Panc1 (cell line): ENCODE results near the gene IL1RAPL1.

ENCODE experiments used
- CTCF ChIP-seq: fragments of 450-650 bp; IDR thresholded peaks from 2 replicates; pipeline ENCODE4 v1.5.1; 2017; ENCODE audit warnings: mild to moderate bottlenecking
- POLR2AphosphoS5 ChIP-seq: IDR thresholded peaks from 2 replicates; pipeline ENCODE4 v1.6.1; 2012; ENCODE audit warnings: mild to moderate bottlenecking, low read depth, low read length, moderate library complexity
- SIN3A ChIP-seq: IDR thresholded peaks from 2 replicates; pipeline ENCODE4 v1.6.1; 2012; ENCODE audit warnings: low read depth, mild to moderate bottlenecking, low read length, moderate library complexity, borderline replicate concordance; ENCODE audit not compliant: insufficient read depth
- TCF7L2 ChIP-seq: IDR thresholded peaks from 2 replicates; pipeline ENCODE4 v1.6.1; 2011; ENCODE audit warnings: mild to moderate bottlenecking, low read depth, low read length, inconsistent platforms
- TF ChIP-seq, protein P1 (sequence below), 2 experiments: IDR thresholded peaks; 2 replicates each; pipeline ENCODE4 v1.6.1; 2011 to 2012; ENCODE audit warnings: low read depth in 2 of 2, control low read depth in 1 of 2, low read length in 1 of 2, mild to moderate bottlenecking in 1 of 2, moderate library complexity in 1 of 2; ENCODE audit not compliant: insufficient read depth in 1 of 2

GRCh38 chrX:29890004-29890403, 1302.8 kb downstream of the IL1RAPL1 start:
- TF ChIP-seq CTCF = no peak
- no peak for TF ChIP-seq POLR2AphosphoS5
- no peak for TF ChIP-seq SIN3A
- TF ChIP-seq TCF7L2 = no peak
- TF ChIP-seq, protein P1, sequence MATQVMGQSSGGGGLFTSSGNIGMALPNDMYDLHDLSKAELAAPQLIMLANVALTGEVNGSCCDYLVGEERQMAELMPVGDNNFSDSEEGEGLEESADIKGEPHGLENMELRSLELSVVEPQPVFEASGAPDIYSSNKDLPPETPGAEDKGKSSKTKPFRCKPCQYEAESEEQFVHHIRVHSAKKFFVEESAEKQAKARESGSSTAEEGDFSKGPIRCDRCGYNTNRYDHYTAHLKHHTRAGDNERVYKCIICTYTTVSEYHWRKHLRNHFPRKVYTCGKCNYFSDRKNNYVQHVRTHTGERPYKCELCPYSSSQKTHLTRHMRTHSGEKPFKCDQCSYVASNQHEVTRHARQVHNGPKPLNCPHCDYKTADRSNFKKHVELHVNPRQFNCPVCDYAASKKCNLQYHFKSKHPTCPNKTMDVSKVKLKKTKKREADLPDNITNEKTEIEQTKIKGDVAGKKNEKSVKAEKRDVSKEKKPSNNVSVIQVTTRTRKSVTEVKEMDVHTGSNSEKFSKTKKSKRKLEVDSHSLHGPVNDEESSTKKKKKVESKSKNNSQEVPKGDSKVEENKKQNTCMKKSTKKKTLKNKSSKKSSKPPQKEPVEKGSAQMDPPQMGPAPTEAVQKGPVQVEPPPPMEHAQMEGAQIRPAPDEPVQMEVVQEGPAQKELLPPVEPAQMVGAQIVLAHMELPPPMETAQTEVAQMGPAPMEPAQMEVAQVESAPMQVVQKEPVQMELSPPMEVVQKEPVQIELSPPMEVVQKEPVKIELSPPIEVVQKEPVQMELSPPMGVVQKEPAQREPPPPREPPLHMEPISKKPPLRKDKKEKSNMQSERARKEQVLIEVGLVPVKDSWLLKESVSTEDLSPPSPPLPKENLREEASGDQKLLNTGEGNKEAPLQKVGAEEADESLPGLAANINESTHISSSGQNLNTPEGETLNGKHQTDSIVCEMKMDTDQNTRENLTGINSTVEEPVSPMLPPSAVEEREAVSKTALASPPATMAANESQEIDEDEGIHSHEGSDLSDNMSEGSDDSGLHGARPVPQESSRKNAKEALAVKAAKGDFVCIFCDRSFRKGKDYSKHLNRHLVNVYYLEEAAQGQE (IDR thresholded peaks at IDR 0.05; ENCODE audit: insufficient read depth in 1 of 2, low read depth in 2 of 2, low read length in 1 of 2) = no peak
